HCT116 (cell line): ENCODE data around the gene RBM19. TPM values are rescaled to one million over a fixed set of nuclear protein-coding genes. Genes with fewer than 3 reads are reported as not detected.

Source experiments
- ATAC-seq: fragments of 200-7000 bp; cut with Tn5 transposase; 2 replicates; pipeline ENCODE4 v1.9.1; 2020; ENCODE audit warnings: mild to moderate bottlenecking, moderate library complexity
- BruUV-seq: library from RNA; stranded (reverse); fragments of 400-500 nt; replicated peaks from 2 replicates; lab custom pipeline; 2021; lab: Mats Ljungman, UMichigan
- CTCF ChIA-PET: fragments of 300-600 bp; sonication (Branson Sonifier 250); formaldehyde crosslinking; loops from one replicate; lab custom pipeline; 2021; ENCODE audit warnings: antibody characterized with exemption; lab: Charles Lee
- POLR2A ChIA-PET: fragments of 300-600, 350-600 bp; sonication (Branson Sonifier 250); formaldehyde crosslinking; loops from one replicate; lab custom pipeline; 2021; ENCODE audit warnings: antibody characterized with exemption; lab: Charles Lee
- RAD21 ChIA-PET, 2 experiments: fragments of 300-600 bp; sonication (Branson Sonifier 250); formaldehyde crosslinking; loops; one replicate each; lab custom pipeline; 2023; ENCODE audit warnings: low total read pairs in 2 of 2; ENCODE audit not compliant: uncharacterized antibody in 2 of 2, unreplicated experiment in 2 of 2, low non-redundant PET in 1 of 2; lab: Charles Lee
- DNase-seq: peaks from one replicate; pipeline ENCODE4 v3.0.0-alpha.2; 2010; ENCODE audit warnings: low read depth, low spot score
- H2AFZ ChIP-seq: fragments of 200-600 bp; shearing (Covaris generic), sonication (generic); 2 replicates; pipeline ENCODE4 v1.6.1; 2017; ENCODE audit warnings: low read depth, mixed run types, mixed read lengths, antibody characterized with exemption, low read length; ENCODE audit not compliant: poor library complexity, severe bottlenecking
- H3K27ac ChIP-seq: 2 replicates; pipeline ENCODE4 v1.5.1; 2012; ENCODE audit warnings: low read depth, low read length
- H3K27me3 ChIP-seq: fragments of 200-600 bp; sonication (generic); 2 replicates; pipeline ENCODE4 v1.6.1; 2016; ENCODE audit warnings: mixed run types, low read length, mixed read lengths; ENCODE audit not compliant: insufficient read depth
- H3K36me3 ChIP-seq, 2 experiments: fragments of 200-500 bp in 1 of 2; fragments of 200-600 bp in 1 of 2; sonication (Bioruptor generic) in 1 of 2; sonication (generic) in 1 of 2; 2 replicates each; pipeline versions ENCODE4 v1.5.1 to v1.6.1; 2014 to 2016; ENCODE audit warnings: low read length in 2 of 2, inconsistent platforms in 1 of 2, mixed read lengths in 1 of 2, mixed run types in 1 of 2; ENCODE audit not compliant: insufficient read depth in 2 of 2, control insufficient read depth in 1 of 2
- H3K4me1 ChIP-seq, 2 experiments: fragments of 200-600 bp in 1 of 2; sonication (generic) in 1 of 2; 2 replicates each; pipeline versions ENCODE4 v1.5.1 to v1.6.1; 2012 to 2017; ENCODE audit warnings: low read length in 2 of 2, inconsistent platforms in 1 of 2, mild to moderate bottlenecking in 1 of 2, mixed read lengths in 1 of 2, mixed run types in 1 of 2, moderate library complexity in 1 of 2; ENCODE audit not compliant: insufficient read depth in 2 of 2, control insufficient read depth in 1 of 2
- H3K4me2 ChIP-seq: fragments of 200-600 bp; sonication (generic); 2 replicates; pipeline ENCODE4 v1.6.1; 2017; ENCODE audit warnings: mixed run types, low read length, mixed read lengths
- H3K4me3 ChIP-seq, 2 experiments: fragments of 200-600 bp in 1 of 2; sonication (generic) in 1 of 2; replicated peaks in 1 of 2; 2 replicates each; pipeline ENCODE4 v1.5.1; 2011 to 2016; ENCODE audit warnings: low read length in 2 of 2, control low read depth in 1 of 2, low read depth in 1 of 2, mild to moderate bottlenecking in 1 of 2, mixed read lengths in 1 of 2, mixed run types in 1 of 2
- H3K79me2 ChIP-seq: fragments of 200-600 bp; sonication (generic); 2 replicates; pipeline ENCODE4 v1.6.1; 2017; ENCODE audit warnings: mild to moderate bottlenecking, mixed run types, low read length, moderate library complexity, mixed read lengths; ENCODE audit not compliant: insufficient read depth
- H3K9ac ChIP-seq: fragments of 200-600 bp; sonication (generic); 2 replicates; pipeline ENCODE4 v1.6.1; 2016; ENCODE audit warnings: low read length, mixed read lengths
- H3K9me2 ChIP-seq: fragments of 200-600 bp; sonication (generic), shearing (Covaris generic); 2 replicates; pipeline ENCODE4 v1.6.1; 2017; ENCODE audit warnings: mixed run types, mild to moderate bottlenecking, moderate library complexity; ENCODE audit not compliant: insufficient read depth
- H3K9me3 ChIP-seq, 2 experiments: fragments of 200-500 bp in 1 of 2; fragments of 200-600 bp in 1 of 2; sonication (Bioruptor generic) in 1 of 2; sonication (generic) in 1 of 2; 2 replicates each; pipeline ENCODE4 v1.6.1; 2014 to 2017; ENCODE audit warnings: low read length in 2 of 2, mixed read lengths in 2 of 2, inconsistent platforms in 1 of 2, low read depth in 1 of 2, mild to moderate bottlenecking in 1 of 2, mixed run types in 1 of 2, moderate library complexity in 1 of 2; ENCODE audit not compliant: control insufficient read depth in 1 of 2, insufficient read depth in 1 of 2
- H4K20me1 ChIP-seq: fragments of 200-600 bp; sonication (generic), shearing (Covaris generic); 2 replicates; pipeline ENCODE4 v1.6.1; 2017; ENCODE audit warnings: mixed run types, mild to moderate bottlenecking, moderate library complexity; ENCODE audit not compliant: insufficient read depth
- ATF3 ChIP-seq: IDR thresholded peaks from 2 replicates; pipeline ENCODE4 v1.6.1; 2012
- CBX3 ChIP-seq: IDR thresholded peaks from 2 replicates; pipeline ENCODE4 v1.6.1; 2012; ENCODE audit warnings: low read depth
- ELF1 ChIP-seq: IDR thresholded peaks from 2 replicates; pipeline ENCODE4 v1.6.1; 2012; ENCODE audit warnings: low read depth, borderline replicate concordance
- EZH2 ChIP-seq: fragments of 200-600 bp; sonication (generic); IDR thresholded peaks from 2 replicates; pipeline ENCODE4 v1.6.1; 2017; ENCODE audit warnings: antibody characterized with exemption, mixed run types
- POLR2A ChIP-seq: IDR thresholded peaks from 2 replicates; pipeline ENCODE4 v1.7.0; 2011; ENCODE audit warnings: borderline replicate concordance; ENCODE audit not compliant: insufficient read depth, insufficient read length; ENCODE audit errors: extremely low read depth
- RAD21 ChIP-seq: IDR thresholded peaks from 2 replicates; pipeline ENCODE4 v1.6.1; 2012; ENCODE audit warnings: low read depth, mild to moderate bottlenecking
- SP1 ChIP-seq: IDR thresholded peaks from 2 replicates; pipeline ENCODE4 v1.6.1; 2012; ENCODE audit warnings: low read depth
- SRF ChIP-seq: IDR thresholded peaks from 2 replicates; pipeline ENCODE4 v1.6.1; 2012; ENCODE audit warnings: low read depth
- YY1 ChIP-seq: IDR thresholded peaks from 2 replicates; pipeline ENCODE4 v1.6.1; 2011; ENCODE audit warnings: low read length, low read depth, moderate library complexity, mild to moderate bottlenecking; ENCODE audit not compliant: insufficient replicate concordance; ENCODE audit errors: extremely low read depth
- ZBTB33 ChIP-seq: IDR thresholded peaks from 2 replicates; pipeline ENCODE4 v1.6.1; 2011; ENCODE audit warnings: mild to moderate bottlenecking, low read length, moderate library complexity; ENCODE audit not compliant: insufficient replicate concordance; ENCODE audit errors: extremely low read depth
- ZNF274 ChIP-seq: fragments of 200-500 bp; sonication (Bioruptor generic); IDR thresholded peaks from 2 replicates; pipeline ENCODE4 v1.6.1; 2014; ENCODE audit warnings: mild to moderate bottlenecking, low read depth, low read length, inconsistent platforms
- intact Hi-C: fragments of 100-400 bp; cut with micrococcal nuclease; formaldehyde crosslinking; loops from 2 replicates; pipeline ENCODE4 v1.10.0; 2022
- total RNA-seq: library from RNA; stranded (reverse); gene quantifications from one replicate; pipeline ENCODE4 v1.2.1, GENCODE V29; 2021; ENCODE audit not compliant: unreplicated experiment
- TF ChIP-seq, protein P1 (sequence below), 3 experiments: fragments of 200-600 bp in 1 of 3; sonication (generic) in 1 of 3; IDR thresholded peaks in 2 of 3; conservative IDR thresholded peaks in 1 of 3; 2 replicates each; pipeline ENCODE4 v1.5.1; 2012 to 2017; ENCODE audit warnings: low read depth in 2 of 3, low read length in 2 of 3, antibody characterized with exemption in 1 of 3, borderline replicate concordance in 1 of 3, control low read depth in 1 of 3, mild to moderate bottlenecking in 1 of 3, mixed read lengths in 1 of 3, mixed run types in 1 of 3, moderate library complexity in 1 of 3; ENCODE audit not compliant: insufficient read depth in 1 of 3

Gene RBM19
- total RNA-seq, 1 experiment from 2014 or later = 30.7 TPM

DNA sequence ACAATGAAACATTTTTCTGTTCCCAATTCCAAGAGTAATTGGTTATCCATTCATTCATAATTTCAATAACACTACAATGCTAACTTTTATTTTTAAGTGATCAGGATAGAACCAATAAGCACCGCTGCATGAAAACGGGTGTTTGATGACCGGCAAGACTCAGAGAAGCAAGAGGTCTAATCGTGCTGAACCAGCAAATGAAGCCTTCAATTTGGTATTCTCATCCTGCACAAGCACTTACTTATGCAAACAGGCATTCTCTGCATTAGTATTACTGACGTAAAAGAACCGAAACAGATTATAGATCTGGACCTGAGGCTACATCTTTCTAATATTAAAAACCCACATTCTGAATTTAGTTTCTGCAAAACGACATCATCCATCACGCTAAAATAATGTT is 67.7 kb downstream of the RBM19 start:
- ChIA-PET CTCF (no interaction called here), POLR2A (no interaction called here)
- H3K79me2 ChIP-seq = no peaks in the 10 kb centered on the region
- H3K9ac ChIP-seq = no peak overlapping the region
- ATAC-seq = no peak
- intact Hi-C loops = no loop called here
- no peaks in the 10 kb centered on the region for H3K9me3 ChIP-seq
- H3K9me2 ChIP-seq = no peaks in the 10 kb centered on the region
- no peak overlapping the region for H3K27ac ChIP-seq
- H2AFZ ChIP-seq = no peak overlapping the region
- no peaks in the 10 kb centered on the region for H3K27me3 ChIP-seq
- H3K4me3 ChIP-seq = no peak overlapping the region
- H3K4me2 ChIP-seq = no peak overlapping the region
- TF ChIP-seq ELF1 (no peak), SP1 (no peak)
- TF ChIP-seq, all 23 proteins: peak for 0
- H3K36me3 ChIP-seq = no peaks in the 10 kb centered on the region
- DNase-seq = no peak
- no peaks in the 10 kb centered on the region for H4K20me1 ChIP-seq
- BruUV-seq = no TSS peak
- H3K4me1 ChIP-seq = no peaks in the 10 kb centered on the region
- RAD21 ChIA-PET = no interaction called here

DNA sequence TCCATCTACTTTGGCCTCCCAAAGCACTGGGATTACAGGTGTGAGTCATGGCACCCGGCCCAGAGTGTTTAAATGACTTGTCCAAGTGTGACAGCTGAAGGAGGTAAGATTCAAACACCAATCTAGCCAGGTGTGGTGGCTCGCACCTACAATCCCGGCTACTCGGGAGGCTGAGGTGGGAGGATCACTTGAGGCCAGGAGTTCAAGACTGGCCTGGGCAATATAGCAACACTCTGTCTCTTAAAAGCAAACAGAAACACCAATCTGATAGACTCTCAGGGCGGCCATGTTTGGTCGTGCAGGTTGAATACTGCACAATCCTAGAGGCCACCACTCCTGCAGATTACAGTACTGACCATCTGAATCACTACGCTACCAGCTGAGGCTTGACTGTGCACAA is 68.7 kb downstream of the RBM19 start:
- ChIA-PET RAD21 (no interaction called here), POLR2A (no interaction called here), CTCF (no interaction called here)
- H4K20me1 ChIP-seq = no peaks in the 10 kb centered on the region
- H2AFZ ChIP-seq = no peak overlapping the region
- BruUV-seq = no TSS peak
- no peaks in the 10 kb centered on the region for H3K36me3 ChIP-seq
- H3K9ac ChIP-seq = no peak overlapping the region
- no peaks in the 10 kb centered on the region for H3K27me3 ChIP-seq
- TF ChIP-seq YY1 (no peak), RAD21 (no peak), ATF3 (no peak), ZBTB33 (no peak), ZNF274 (no peak), SRF (no peak), POLR2A (no peak), CBX3 (no peak), EZH2 (no peak)
- TF ChIP-seq, protein P1, sequence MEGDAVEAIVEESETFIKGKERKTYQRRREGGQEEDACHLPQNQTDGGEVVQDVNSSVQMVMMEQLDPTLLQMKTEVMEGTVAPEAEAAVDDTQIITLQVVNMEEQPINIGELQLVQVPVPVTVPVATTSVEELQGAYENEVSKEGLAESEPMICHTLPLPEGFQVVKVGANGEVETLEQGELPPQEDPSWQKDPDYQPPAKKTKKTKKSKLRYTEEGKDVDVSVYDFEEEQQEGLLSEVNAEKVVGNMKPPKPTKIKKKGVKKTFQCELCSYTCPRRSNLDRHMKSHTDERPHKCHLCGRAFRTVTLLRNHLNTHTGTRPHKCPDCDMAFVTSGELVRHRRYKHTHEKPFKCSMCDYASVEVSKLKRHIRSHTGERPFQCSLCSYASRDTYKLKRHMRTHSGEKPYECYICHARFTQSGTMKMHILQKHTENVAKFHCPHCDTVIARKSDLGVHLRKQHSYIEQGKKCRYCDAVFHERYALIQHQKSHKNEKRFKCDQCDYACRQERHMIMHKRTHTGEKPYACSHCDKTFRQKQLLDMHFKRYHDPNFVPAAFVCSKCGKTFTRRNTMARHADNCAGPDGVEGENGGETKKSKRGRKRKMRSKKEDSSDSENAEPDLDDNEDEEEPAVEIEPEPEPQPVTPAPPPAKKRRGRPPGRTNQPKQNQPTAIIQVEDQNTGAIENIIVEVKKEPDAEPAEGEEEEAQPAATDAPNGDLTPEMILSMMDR (IDR thresholded peaks at IDR 0.05 in 2 of 3, conservative IDR thresholded peaks at IDR 0.05 in 1 of 3; ENCODE audit: borderline replicate concordance in 1 of 3, insufficient read depth in 1 of 3, low read depth in 2 of 3, low read length in 2 of 3) = no peak
- DNase-seq (no peak), ATAC-seq (no peak)
- H3K4me3 ChIP-seq = no peak overlapping the region
- H3K9me2 ChIP-seq = no peaks in the 10 kb centered on the region
- intact Hi-C loops = no loop called here
- no peak overlapping the region for H3K4me2 ChIP-seq
- H3K27ac ChIP-seq = no peak overlapping the region
- H3K79me2 ChIP-seq = no peaks in the 10 kb centered on the region
- peaks cover 4 to 6% of the 10 kb centered on the region in 2 experiments for H3K4me1 ChIP-seq
- no peaks in the 10 kb centered on the region for H3K9me3 ChIP-seq
